HG02840 (cell line): ENCODE results near the gene IQGAP1.
"Not testable (repeated sequence)": the region's sequence is repeated elsewhere in the genome, so short reads cannot be mapped to it uniquely, and the experiment has no call there.

ENCODE experiments used
- ATAC-seq: cut with Tn5 transposase; IDR thresholded peaks from one replicate; pipeline ENCODE4 v1.9.1; 2021; ENCODE audit warnings: mild to moderate bottlenecking, moderate library complexity, moderate number of reproducible peaks; ENCODE audit not compliant: unreplicated experiment, low FRiP score

The IQGAP1 gene

DNA sequence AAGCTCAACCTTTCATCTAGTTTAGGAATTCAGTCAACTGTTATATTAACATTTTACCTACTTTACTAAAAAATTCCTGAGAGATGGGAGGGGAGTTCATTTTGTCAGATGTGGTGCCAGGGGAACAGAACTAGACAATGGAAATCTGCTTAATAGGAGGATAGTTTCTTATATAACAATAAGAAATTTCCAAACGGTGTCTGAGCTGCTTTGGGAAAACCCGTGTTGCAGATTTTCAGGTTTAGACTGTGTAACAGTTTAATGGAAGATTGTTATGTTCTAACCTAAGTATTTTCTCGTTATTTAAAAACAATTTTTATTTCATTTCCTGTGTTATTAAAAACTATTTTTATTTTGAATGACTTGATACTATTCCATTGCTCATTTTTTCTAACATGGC lies 19.3 kb downstream of the IQGAP1 start:
- ATAC-seq, result no peak

DNA sequence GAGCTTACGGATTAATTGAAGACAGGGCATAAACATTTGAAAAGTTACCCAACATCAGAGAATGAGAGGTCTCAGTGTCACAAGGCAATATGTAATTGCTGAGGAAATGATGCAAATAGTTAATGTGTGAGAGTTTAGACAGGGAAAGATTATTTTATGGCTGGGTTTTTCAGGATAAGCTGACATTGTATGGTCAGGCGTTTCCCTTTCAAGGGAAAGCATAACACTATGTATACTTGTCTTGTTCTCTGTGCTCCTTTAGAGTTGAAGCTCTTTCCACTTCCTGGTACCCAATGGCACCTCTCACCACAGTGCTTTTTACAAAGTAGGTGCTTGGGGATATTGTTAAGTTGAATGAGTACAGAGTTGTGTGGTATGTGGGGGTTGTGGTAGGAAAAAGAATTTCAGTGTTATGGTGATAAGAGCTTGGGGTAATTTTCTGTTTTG lies 19.9 kb downstream of the IQGAP1 start:
- no peak for ATAC-seq

DNA sequence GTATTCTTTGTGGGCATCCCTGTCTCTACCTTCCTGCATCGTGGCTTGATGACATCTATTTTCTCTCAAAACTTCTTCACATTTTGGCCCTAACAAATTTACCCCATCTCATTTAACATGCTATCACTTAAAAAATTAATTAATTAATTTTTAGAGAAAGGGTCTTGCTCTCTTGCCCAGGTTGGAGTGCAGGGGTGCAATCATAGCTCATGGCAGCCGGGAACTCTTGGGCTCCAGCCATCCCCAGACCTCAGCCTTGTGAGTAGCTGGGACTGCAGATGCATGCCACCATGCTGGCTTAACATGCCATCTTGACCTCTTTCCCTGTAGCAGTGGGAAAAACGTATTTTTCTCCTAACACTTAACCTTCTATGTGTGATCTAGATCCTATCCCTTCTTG lies 20.6 kb downstream of the IQGAP1 start:
- ATAC-seq, result no peak

DNA sequence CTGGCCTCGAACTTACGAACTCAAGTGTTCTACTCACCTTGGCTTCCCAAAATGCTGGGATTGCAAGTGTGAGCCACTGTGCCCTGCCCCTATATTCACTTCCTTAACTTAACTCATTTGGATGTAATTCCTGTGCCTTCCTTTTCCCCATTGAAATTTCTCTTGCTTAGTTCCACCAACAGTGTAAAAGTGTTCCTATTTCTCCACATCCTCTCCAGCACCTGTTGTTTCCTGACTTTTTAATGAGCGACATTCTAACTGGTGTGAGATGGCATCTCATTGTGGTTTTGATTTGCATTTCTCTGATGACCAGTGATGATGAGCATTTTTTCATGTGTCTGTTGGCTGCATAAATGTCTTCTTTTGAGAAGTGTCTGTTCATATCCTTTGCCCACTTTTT lies 21.5 kb downstream of the IQGAP1 start:
- not testable (repeated sequence) for ATAC-seq

DNA sequence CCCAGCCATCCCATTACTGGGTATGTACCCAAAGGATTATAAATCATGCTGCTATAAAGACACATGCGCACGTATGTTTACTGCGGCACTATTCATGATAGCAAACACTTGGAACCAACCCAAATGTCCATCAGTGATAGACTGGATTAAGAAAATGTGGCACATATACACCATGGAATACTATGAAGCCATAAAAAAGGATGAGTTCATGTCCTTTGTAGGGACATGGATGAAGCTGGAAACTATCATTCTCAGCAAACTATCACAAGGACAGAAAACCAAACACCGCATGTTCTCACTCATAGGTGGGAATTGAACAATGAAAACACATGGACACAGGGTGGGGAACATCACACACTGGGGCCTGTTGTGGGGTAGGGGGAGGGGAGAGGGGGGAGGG lies 22.3 kb downstream of the IQGAP1 start:
- ATAC-seq, result not testable (repeated sequence)

DNA sequence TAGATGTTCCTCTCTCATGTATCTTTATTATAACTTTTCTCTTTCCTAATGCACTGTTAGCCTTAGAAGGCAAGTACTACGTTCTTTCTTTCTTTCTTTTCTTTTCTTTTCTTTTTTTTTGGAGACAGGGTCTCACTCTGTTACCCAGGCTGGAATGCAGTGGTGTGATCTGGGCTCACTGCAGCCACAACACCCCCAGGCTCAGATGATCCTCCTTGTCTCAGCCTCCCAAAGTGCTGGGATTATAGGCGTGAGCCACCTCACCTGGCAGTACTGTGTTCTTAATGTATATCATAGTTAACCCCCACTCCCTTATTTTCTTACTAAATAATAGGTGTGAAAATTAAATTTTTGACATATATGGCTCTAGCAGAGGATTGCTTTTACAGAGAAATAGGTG lies 23.1 kb downstream of the IQGAP1 start:
- ATAC-seq, result no peak

GRCh38 chr15:90412356-90413194 lies 24.5 kb downstream of the IQGAP1 start:
- ATAC-seq, result peak; percentile 79

- no peak for ATAC-seq
These were observed 25.7 kb downstream of the IQGAP1 start for GRCh38 chr15:90413411-90414379.

DNA sequence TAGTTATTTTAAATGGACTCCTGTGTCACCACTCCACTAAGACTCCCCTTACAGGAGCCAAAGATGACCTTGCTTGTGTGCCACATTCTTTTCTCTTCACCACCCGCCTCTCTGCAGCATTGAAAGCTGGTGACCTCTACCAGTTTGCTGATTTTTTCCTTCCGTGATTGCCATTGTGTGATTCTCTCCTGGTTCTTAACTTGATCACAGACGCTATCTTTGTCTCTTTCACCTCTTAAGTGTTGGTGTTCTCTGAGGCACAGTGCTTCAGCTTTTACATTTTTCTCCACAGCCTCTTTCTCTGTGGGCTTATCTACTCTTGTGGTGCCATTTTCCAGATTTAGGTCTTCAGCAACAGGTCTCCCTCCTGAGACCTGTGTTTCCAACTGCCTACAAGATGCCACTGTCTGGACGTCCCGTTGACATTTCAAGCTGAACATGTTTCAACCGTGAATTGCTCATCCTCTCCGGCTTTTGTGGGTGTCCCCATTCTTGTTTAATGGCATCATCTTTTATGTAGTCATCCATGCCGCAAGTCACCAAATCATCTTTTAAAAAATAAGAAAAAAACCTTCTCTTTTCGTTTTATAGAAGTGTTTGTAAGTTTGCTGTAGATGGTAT lies 26.5 kb downstream of the IQGAP1 start:
- ATAC-seq, result no peak

- ATAC-seq, result not testable (repeated sequence)
These were observed 28.0 kb downstream of the IQGAP1 start for GRCh38 chr15:90416052-90416451.

GRCh38 chr15:90418627-90419026 lies 30.6 kb downstream of the IQGAP1 start:
- no peak for ATAC-seq

GRCh38 chr15:90419206-90419605 lies 31.2 kb downstream of the IQGAP1 start:
- ATAC-seq, result no peak

DNA sequence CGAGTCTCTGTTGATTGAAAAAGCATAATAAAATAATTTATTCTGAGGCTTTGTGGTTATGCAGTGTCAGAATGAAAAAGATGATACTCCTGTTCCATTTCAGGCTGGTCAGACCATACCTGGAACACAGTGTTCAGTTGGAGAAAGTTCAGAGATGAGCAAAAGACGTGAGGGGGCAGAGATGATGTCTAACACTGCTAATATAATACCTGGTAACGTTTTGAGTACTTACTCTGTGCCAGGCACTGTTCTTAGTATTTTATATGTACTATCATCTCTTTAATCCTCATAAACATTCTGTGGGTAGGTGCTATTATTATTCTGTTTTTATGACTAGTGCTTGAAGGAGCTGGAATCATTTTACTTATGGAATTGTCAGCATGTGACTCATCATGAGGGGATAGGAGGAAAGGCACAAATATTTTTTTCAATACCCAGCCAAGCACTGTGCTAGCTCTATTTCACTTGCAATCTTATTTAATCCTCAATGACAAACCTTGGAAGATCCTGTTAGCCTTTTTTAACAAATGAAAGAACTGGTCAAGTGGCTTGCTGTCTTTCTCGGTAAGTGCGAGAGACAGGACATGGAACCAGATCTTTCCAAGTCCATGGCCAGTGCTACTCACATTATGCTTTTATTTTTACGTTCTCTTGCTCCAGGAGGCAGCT lies 31.8 kb downstream of the IQGAP1 start:
- ATAC-seq, result no peak

DNA sequence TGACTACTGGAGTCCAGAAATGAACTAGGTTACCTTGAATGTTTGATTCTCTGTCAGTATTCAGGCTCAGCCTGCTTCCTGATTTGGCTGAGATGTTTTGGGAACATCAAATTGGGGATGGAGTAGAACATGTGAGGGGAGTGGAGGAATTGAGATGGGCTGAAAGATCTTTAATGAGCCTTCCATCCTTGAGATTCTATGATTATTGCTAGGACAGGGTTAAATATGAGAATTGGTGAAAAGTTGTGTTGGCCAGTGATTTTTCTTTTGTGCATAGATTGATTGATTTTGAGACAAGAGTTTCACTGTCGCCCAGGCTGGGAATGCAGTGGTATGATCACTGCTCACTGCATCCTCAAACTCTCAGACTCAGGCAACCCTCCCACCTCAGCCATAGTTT lies 32.4 kb downstream of the IQGAP1 start:
- ATAC-seq, result no peak

DNA sequence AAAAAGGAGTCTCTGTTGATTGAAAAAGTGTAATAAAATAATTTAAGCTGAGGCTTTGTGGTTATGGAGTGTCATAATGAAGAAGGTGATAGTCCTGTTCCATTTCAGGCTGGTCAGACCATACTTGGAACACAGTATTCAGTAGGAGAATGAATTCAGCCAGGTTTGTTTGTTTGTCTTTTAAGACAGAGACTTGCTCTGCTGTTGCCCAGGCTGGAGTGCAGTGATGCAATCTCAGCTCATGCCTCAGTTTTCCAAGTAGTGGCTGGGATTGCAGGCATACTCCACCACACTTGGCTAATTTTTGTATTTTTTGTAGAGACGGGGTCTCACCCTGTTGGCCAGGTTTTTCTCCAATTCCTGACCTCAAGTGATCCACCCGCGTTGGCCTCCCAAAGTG lies 33.5 kb downstream of the IQGAP1 start:
- ATAC-seq, result no peak

GRCh38 chr15:90422043-90422442 lies 34.0 kb downstream of the IQGAP1 start:
- ATAC-seq, result no peak

DNA sequence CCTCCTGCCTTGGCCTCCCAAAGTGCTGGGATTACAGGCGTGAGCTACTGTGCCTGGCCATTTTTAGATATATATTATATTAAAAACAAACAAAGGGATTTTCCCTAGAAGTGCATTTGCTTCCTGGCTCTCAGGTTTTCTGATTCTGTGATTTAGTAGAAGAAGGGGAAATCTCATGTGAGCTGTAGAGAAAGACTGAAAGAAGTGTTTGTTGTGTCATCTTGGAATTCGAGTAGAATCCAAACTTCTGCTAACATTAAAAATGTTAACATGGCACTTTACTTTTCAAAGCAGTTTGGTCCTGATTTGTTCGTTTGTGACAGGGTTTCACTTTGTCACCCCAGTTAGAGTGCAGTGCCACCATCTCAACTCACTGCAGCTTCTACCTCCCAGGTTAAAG lies 34.9 kb downstream of the IQGAP1 start:
- no peak for ATAC-seq

DNA sequence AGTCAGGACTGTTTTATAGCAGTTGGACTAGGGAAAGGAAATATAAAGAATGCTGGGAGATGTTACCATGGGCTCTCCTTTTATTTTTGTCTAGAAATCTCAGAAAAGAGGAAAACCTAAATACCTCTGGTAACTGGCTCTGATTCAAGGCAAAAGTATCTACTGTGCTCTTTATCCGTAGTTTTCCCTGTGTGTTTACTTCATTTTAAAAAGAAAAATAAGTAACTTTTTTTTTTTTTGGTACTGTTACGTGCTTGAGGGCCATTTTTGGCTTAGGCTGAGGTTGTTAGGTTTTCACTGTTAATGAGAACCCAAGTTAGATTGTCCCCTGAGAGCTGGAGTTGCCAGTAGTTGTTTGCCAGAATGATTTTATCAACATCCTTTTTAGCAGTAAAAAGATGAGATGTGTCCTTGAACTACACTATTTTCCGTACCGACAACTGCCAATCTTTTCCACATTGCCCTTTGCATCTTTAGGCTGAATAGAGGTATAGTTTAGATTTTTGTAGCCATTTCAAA lies 35.8 kb downstream of the IQGAP1 start:
- no peak for ATAC-seq

DNA sequence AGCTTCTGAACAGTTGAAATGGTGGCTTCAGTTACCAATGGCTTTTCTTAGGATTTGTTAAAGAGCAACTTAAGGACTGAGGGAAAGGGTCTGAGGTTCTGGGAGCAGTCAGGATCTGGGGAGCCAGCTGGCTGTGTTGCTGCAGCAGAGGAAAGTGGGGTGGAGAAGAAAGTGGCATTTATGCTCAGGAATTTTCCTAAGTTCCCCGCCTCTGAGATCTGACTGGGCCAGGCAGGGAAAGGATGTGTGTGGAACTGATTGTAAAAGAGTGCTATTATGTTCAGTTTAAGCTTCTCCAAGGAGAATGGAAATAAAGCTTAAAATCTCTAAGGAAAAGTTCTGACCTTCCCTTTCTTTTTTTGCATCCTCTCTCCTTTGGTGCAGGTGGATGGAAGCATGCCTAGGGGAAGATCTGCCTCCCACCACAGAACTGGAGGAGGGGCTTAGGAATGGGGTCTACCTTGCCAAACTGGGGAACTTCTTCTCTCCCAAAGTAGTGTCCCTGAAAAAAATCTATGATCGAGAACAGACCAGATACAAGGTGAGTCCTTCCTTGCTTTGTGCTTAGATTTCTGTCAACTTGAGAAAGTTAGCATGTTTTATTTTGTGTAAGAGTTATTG lies 37.8 kb downstream of the IQGAP1 start:
- ATAC-seq, result no peak

GRCh38 chr15:90427185-90427584 lies 39.1 kb downstream of the IQGAP1 start:
- no peak for ATAC-seq
